Fibroblast of villous mesenchyme (primary cell): Measurements from ENCODE around the gene MRPL32. TPM values are rescaled to one million over a fixed set of nuclear protein-coding genes. Genes with fewer than 3 reads are reported as not detected.

Experiments used
- DNase-seq: peaks from one replicate; pipeline ENCODE4 v3.0.0-alpha.2; 2010; ENCODE audit warnings: low read depth
- H3K4me3 ChIP-seq: 2 replicates; pipeline ENCODE4 v1.5.1; 2011; ENCODE audit warnings: low read depth, mild to moderate bottlenecking, low read length
- CTCF ChIP-seq: IDR thresholded peaks from 2 replicates; pipeline ENCODE4 v1.5.1; 2012; ENCODE audit warnings: low read depth, mild to moderate bottlenecking, low read length; ENCODE audit not compliant: insufficient read depth
- total RNA-seq: library from RNA; depleted of rRNA; stranded (reverse); fragments of >200 nt; gene quantifications from 2 replicates; pipeline ENCODE4 v1.2.3, GENCODE V29; 2012

The MRPL32 gene
- total RNA-seq, 1 donor, result 46.6 TPM

- H3K4me3 ChIP-seq, result no peak overlapping the region
- peak; percentile 54 for DNase-seq
- TF ChIP-seq CTCF, result no peak
Measured at GRCh38 chr7:42978496-42978895, 46.3 kb downstream of the MRPL32 start.

- no peak overlapping the region for H3K4me3 ChIP-seq
- no peak for TF ChIP-seq CTCF
- no peak for DNase-seq
Measured at GRCh38 chr7:42980084-42980483, 47.9 kb downstream of the MRPL32 start.

- no peak for TF ChIP-seq CTCF
- DNase-seq, result no peak
- no peak overlapping the region for H3K4me3 ChIP-seq
Measured at GRCh38 chr7:42980514-42980913, 48.3 kb downstream of the MRPL32 start.

GRCh38 chr7:42981601-42982000 lies 49.4 kb downstream of the MRPL32 start:
- no peak for TF ChIP-seq CTCF
- no peak overlapping the region for H3K4me3 ChIP-seq
- DNase-seq, result no peak

GRCh38 chr7:42982604-42983115 lies 50.5 kb downstream of the MRPL32 start:
- H3K4me3 ChIP-seq, result no peak overlapping the region
- no peak for DNase-seq
- no peak for TF ChIP-seq CTCF

- no peak for DNase-seq
- H3K4me3 ChIP-seq, result no peak overlapping the region
- TF ChIP-seq CTCF, result no peak
Measured at GRCh38 chr7:42984137-42984536, 52.0 kb downstream of the MRPL32 start.

- TF ChIP-seq CTCF, result no peak
- no peak overlapping the region for H3K4me3 ChIP-seq
- DNase-seq, result no peak
Measured at GRCh38 chr7:42986213-42986612, 54.0 kb downstream of the MRPL32 start.
